Smooth muscle cell (in vitro differentiated cells): ENCODE data around the gene MYO16. TPM values are rescaled to one million over a fixed set of nuclear protein-coding genes. Genes with fewer than 3 reads are reported as not detected.

Experiments
- DNase-seq: peaks from one replicate; lab custom pipeline; 2025; ENCODE audit not compliant: unreplicated experiment; lab: John Stamatoyannopoulos, UW
- H2AFZ ChIP-seq: fragments of 200-600 bp; sonication (generic); 2 replicates; pipeline ENCODE4 v1.6.0; 2016; ENCODE audit warnings: antibody characterized with exemption, low read depth, mild to moderate bottlenecking
- H3F3A ChIP-seq: fragments of 200-600 bp; sonication (generic); 2 replicates; pipeline ENCODE4 v1.6.0; 2017; ENCODE audit warnings: antibody characterized with exemption, low read depth
- H3K27ac ChIP-seq: fragments of 200-600 bp; sonication (generic); 2 replicates; pipeline ENCODE4 v1.5.1; 2016; ENCODE audit warnings: low read depth, mild to moderate bottlenecking
- H3K27me3 ChIP-seq: fragments of 200-600 bp; sonication (generic); 2 replicates; pipeline ENCODE4 v1.6.1; 2016; ENCODE audit warnings: low read depth, mild to moderate bottlenecking
- H3K36me3 ChIP-seq: fragments of 200-600 bp; sonication (generic); 2 replicates; pipeline ENCODE4 v1.5.1; 2016; ENCODE audit warnings: low read depth
- H3K4me1 ChIP-seq: fragments of 200-600 bp; sonication (generic); 2 replicates; pipeline ENCODE4 v1.5.1; 2016; ENCODE audit warnings: low read depth
- H3K4me2 ChIP-seq: fragments of 200-600 bp; sonication (generic); 2 replicates; pipeline ENCODE4 v1.6.0; 2016; ENCODE audit warnings: mild to moderate bottlenecking
- H3K4me3 ChIP-seq: fragments of 200-600 bp; sonication (generic); 2 replicates; pipeline ENCODE4 v1.5.1; 2016; ENCODE audit warnings: mild to moderate bottlenecking
- H3K79me2 ChIP-seq: fragments of 200-600 bp; sonication (generic); 2 replicates; pipeline ENCODE4 v1.6.0; 2016; ENCODE audit warnings: low read depth, mild to moderate bottlenecking
- H3K9ac ChIP-seq: fragments of 200-600 bp; sonication (generic); 2 replicates; pipeline ENCODE4 v1.6.0; 2016; ENCODE audit warnings: low read depth
- H3K9me3 ChIP-seq: fragments of 200-600 bp; sonication (generic); replicated peaks from 2 replicates; pipeline ENCODE4 v1.5.1; 2016; ENCODE audit warnings: low read depth
- H4K20me1 ChIP-seq: fragments of 200-600 bp; sonication (generic); 2 replicates; pipeline ENCODE4 v1.6.0; 2016; ENCODE audit warnings: low read depth
- CTCF ChIP-seq: fragments of 200-600 bp; sonication (generic); IDR thresholded peaks from 2 replicates; pipeline ENCODE4 v1.5.1; 2017; ENCODE audit warnings: borderline replicate concordance, mild to moderate bottlenecking, antibody characterized with exemption; ENCODE audit not compliant: insufficient read depth, poor library complexity, severe bottlenecking
- WGBS: methylation state at CpG from one replicate; pipeline ENCODE4 v1.1.7; 2016; ENCODE audit warnings: low lambda C conversion rate; 5-methylcytosine and 5-hydroxymethylcytosine counted together
- polyA plus RNA-seq: library from polyadenylated mRNA; unstranded; fragments of >200 nt; fragmentation: Nextera tagmentation; extraction: Ambion mirVana; gene quantifications from 2 replicates; pipeline ENCODE4 v1.2.1, GENCODE V29; 2016
- total RNA-seq: library from RNA; depleted of rRNA; stranded (reverse); fragments of >200 nt; gene quantifications from 2 replicates; pipeline ENCODE4 v1.2.3, GENCODE V29; 2014

The MYO16 gene
- total and polyA plus RNA-seq, 2 experiments from 2014 or later, result not detected

- Histone ChIP-seq H3K79me2 (no peaks in the 10 kb centered on the region), H3K4me2 (no peak overlapping the region), H3K9ac (no peak overlapping the region), H3K36me3 (no peaks in the 10 kb centered on the region), H3K9me3 (no peaks in the 10 kb centered on the region), H3K4me1 (no peaks in the 10 kb centered on the region), H3F3A (no peaks in the 10 kb centered on the region), H4K20me1 (no peaks in the 10 kb centered on the region), H3K27me3 (no peaks in the 10 kb centered on the region), H3K4me3 (no peak overlapping the region), H3K27ac (no peak overlapping the region), H2AFZ (no peak overlapping the region)
- 88% methylated on average over 4 of the region's 4 CpGs for WGBS
- DNase-seq, result no peak
- no peak for TF ChIP-seq CTCF
Measured at GRCh38 chr13:109255141-109255856, 625.9 kb downstream of the MYO16 start.

DNA sequence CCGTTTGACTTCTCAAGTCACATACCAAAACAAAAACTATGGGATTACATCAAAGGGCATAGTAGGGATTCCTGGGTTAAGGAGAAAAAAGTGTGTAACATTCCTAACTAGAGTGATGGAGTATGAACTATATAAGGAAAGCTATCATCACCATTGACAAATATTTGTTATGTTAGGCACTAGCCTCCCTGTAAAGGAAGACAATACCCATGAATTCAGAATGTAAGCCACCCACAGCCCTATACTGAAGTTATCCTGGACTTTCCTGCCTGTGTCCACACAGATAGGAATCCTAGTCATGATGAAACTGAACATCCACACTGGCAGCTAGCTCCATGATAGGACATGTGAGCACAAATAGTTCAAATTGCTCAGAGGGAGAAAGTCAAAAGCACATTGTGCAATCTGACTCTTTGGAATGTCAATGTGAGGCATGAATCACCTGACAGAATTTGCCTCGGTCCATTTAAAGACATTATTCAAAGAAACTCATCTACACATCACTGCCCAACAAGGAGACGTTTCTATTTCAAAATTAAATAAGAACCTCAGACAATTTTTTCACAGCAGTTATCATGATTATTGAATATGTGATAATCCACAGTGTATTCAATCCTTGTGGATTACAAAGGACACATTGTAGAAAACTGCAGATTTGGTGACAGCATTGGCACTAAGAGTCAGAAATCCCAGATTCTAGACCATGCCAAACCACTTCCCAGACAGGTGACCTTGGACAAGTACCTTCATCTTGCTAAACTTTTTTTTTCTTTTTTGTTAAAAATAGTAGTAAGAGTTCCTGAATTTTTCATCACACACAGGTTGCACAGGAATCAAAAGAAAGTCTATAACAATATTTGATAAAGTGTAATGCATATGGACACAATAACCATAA lies 627.7 kb downstream of the MYO16 start:
- Histone ChIP-seq H3K27me3 (no peaks in the 10 kb centered on the region), H3K4me2 (peak overlapping the region; percentile 19), H3K27ac (peak overlapping the region; percentile 32), H3K4me1 (no peaks in the 10 kb centered on the region), H2AFZ (no peak overlapping the region), H3K4me3 (no peak overlapping the region), H3K9ac (no peak overlapping the region), H3F3A (no peaks in the 10 kb centered on the region), H3K36me3 (no peaks in the 10 kb centered on the region), H3K9me3 (no peaks in the 10 kb centered on the region), H3K79me2 (no peaks in the 10 kb centered on the region), H4K20me1 (no peaks in the 10 kb centered on the region)
- DNase-seq, result no peak
- TF ChIP-seq CTCF, result no peak
- WGBS, result 29% methylated on average over 3 of the region's 3 CpGs
